Activated effector memory CD4-positive, alpha-beta T cell treated with Interleukin-2 at 50 U/mL for 16 hours (primary cell): ENCODE data around the gene KCNMB2.

Experiments used
- DNase-seq: peaks from one replicate; pipeline ENCODE4 v3.0.0-alpha.2; 2020

The KCNMB2 gene

GRCh38 chr3:178663201-178663934, 127.1 kb downstream of the KCNMB2 start:
- no peak for DNase-seq

GRCh38 chr3:178665747-178666146, 129.5 kb downstream of the KCNMB2 start:
- no peak for DNase-seq

- DNase-seq: no peak
These were observed 132.9 kb downstream of the KCNMB2 start for GRCh38 chr3:178669022-178669601.

GRCh38 chr3:178669758-178670157, 133.5 kb downstream of the KCNMB2 start:
- no peak for DNase-seq

DNA sequence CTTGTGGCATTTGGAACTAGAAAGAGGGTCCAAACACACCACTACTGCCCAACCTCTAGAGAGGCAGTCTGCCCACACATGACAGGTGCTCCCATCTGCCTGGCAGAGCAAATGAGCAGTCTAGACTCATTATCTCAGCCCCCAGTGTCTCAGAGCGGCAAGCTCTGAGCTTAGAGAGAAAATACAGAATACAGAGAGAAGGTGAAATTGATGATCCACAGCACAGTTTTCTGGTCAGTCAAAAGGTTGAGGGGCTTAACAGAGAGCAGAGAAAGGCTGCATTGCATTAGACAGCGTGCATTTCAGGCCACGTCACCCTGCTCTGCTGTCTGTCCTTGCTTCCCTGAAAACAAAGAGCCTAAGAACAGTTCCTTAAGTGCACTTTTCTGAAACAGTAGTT, 135.1 kb downstream of the KCNMB2 start:
- no peak for DNase-seq

DNA sequence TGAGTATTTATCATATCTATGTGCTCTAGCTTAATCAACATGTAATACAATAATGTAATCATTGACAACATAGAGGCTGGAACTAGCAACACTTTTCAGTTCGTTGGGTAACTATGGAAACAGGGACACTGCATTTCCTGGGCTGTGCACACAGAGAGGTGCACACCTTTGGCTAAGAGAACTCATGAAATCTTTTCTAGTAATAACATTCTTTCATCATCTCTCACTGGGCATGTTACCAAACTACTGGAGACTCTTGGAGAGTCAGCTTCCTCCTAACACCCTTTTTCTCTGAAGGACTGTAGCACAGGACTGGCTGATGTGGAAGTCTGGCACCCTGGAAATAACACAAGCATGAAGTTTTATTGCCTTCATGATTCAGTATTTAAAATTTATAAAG, 135.6 kb downstream of the KCNMB2 start:
- no peak for DNase-seq

- no peak for DNase-seq
These were observed 136.0 kb downstream of the KCNMB2 start for GRCh38 chr3:178672275-178672674.

DNA sequence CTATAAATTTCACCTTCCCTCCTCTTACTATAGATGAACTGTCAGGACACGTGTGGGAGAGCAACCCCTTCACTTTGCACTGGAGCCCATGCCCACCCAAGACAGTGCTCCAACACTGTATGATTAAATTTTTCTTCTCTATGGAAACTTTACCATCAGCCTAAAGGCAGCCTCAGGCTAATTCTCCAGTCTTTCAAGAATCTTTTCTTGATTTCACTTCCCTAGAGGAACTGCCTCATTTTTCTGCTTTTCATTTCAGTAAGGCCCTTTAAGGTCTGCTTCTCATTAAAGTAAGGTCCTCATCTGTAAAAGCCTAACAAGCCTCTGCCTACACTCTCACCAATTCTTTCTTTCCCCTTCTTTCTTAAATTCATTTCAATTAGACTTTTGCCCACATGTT, 137.3 kb downstream of the KCNMB2 start:
- no peak for DNase-seq

- DNase-seq: no peak
These were observed 139.8 kb downstream of the KCNMB2 start for GRCh38 chr3:178676077-178676476.

- no peak for DNase-seq
These were observed 140.9 kb downstream of the KCNMB2 start for GRCh38 chr3:178676942-178677790.

- DNase-seq: no peak
These were observed 141.7 kb downstream of the KCNMB2 start for GRCh38 chr3:178677961-178678360.

- no peak for DNase-seq
These were observed 143.8 kb downstream of the KCNMB2 start for GRCh38 chr3:178680037-178680436.

GRCh38 chr3:178680489-178680888, 144.3 kb downstream of the KCNMB2 start:
- no peak for DNase-seq

- no peak for DNase-seq
These were observed 148.8 kb downstream of the KCNMB2 start for GRCh38 chr3:178684881-178685590.

- DNase-seq: no peak
These were observed 149.3 kb downstream of the KCNMB2 start for GRCh38 chr3:178685591-178685906.

DNA sequence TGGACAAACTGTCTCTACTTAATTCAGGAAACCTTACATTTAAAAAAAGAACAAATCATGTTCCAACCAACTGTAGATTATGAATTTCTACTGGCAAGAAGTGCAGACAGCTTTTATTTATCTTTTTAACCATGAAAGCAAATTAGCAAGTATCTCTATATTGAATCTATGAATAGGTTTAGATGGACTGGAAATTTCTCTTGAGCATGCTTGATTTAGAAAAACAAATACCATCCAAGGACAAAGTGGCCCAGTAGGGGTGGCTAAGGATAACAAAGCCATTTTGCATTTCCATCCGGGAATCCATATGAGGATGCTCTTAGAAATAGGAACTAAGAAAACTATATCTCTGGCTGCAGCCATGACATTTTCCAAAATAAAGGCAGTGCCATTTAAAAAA, 150.6 kb downstream of the KCNMB2 start:
- no peak for DNase-seq

DNA sequence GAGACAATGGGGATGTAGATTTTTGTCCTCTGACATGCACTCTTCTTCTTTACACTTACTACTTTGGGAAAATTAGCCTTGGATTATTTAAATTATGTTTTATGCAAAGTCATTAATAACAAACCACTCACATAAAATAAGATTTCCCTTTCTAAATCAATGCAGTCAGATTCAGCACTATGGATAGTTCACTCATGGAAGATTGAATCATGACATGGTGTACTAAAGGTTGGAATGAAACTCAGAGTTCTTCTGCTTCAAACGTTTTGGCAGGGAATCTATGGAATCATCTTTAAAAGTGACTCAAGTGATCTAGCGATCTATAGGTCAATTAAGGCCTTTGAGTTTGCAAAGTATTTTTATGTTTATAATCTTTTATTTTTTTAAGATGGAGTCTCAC, 154.3 kb downstream of the KCNMB2 start:
- DNase-seq: no peak

DNA sequence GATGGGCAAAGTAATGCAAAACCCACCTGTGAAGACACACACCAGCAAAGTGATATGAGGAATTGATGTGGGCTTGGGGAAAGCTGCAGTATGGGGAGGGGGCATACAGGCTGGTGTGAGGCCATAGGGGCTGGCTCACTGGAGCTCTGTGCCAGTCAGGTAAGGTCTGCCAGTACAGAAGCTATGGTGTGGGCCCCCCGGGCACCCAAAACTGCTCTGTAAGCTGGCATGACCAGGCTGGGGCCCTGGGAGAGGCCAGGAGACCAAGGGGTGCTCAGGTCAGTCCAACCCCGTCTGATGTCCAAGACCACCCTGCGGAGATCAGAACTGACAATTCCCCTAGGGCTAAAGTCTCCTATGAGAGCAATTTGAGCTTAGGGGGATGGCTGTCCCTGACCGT, 163.1 kb downstream of the KCNMB2 start:
- DNase-seq: no peak

GRCh38 chr3:178699810-178700209, 163.6 kb downstream of the KCNMB2 start:
- no peak for DNase-seq

GRCh38 chr3:178703268-178703975, 167.2 kb downstream of the KCNMB2 start:
- DNase-seq: no peak

GRCh38 chr3:178705925-178706324, 169.7 kb downstream of the KCNMB2 start:
- DNase-seq: no peak

DNA sequence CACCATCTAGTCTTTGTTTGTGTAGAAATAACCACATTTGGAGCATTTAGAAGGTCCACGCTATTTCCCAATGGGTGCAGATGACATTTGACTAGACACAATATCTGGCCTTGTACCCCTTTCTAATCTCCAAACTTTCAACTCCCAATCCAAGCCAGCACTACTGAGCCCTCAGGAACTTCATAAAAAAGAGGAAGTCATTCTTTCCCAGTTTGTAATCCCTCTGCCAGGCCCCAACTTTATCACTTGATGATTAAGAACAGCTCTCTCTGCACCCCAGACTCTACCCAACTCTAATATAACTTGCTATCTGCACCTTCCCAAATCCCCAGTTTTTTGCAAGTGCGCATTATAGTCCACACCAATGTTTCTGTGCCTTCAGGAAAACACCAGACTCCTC, 170.2 kb downstream of the KCNMB2 start:
- no peak for DNase-seq
